Heart left ventricle (tissue), 13 donors: ENCODE results near the gene LHX6.

Experiments
- CTCF ChIP-seq, 12 donors: fragments of 200-600 bp; sonication (generic) in 4 of 12; IDR thresholded peaks; one replicate each; pipeline versions ENCODE4 v1.5.0 to v1.8.0; 2018 to 2022; ENCODE audit warnings: antibody characterized with exemption in 12 of 12, mild to moderate bottlenecking in 5 of 12
- POLR2A ChIP-seq, 2 donors: fragments of 450-650 bp; IDR thresholded peaks; one replicate each; pipeline ENCODE4 v1.6.1; 2017; ENCODE audit warnings: antibody characterized with exemption in 2 of 2, mild to moderate bottlenecking in 2 of 2, moderate library complexity in 2 of 2
- donor health status: ischemic (EF 13 %, LVEDD 7.1; RV severe dilation, severe dysfunction).
- donor health status: DM: no; HTN: yes; CAD: no.
- donor health status: DM: no; HTN: no; CAD: no.
- donor health status: ischemic (EF 25% LVEDD 6.9; RV normal size, moderate dysfunction).
- donor health status: ischemic (EF 25% LVEDD 5.7; RV mildly dilated, moderate dysfunction).
- donor health status: ischemic (EF 35%, LVEDD 5.7; RV mildly dilated, moderate dysfunction).
- donor health status: nonischemic (EF 11% LVEDD 7.7; RV severe dilation, severe dysfunction).
- donor health status: DM: yes; HTN: yes; CAD: no.
- donor health status: PGD.
- donor health status: ischemic (EF 29% LVEDD 5.4; RV normal size, mild dysfunction).
- donor health status: nonischemic (EF 23%, LVEDD 6.1; RV moderate dilation, normal function).

DNA sequence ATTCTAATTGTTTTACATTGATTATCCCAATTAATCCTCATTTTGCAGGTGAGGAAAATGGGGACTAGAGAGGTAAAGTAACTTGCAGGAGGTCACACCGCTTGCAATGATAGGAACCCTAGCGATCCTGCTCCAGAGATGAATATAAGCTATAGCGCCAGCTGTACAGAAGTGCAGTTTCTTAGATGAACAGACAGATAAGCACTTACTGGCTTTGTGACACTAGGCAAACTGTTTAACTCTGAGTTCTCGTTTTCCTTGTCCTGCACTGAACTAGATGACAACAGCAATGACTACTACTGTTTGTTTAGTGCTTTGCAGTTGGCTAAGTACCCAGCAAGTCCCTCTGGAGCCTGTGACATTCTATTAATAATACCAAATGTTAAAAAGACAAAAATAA lies 11.1 kb downstream of the LHX6 start:
- TF ChIP-seq CTCF (IDR thresholded peaks at IDR 0.05) (no peak), POLR2A (IDR thresholded peaks at IDR 0.05) (no peak)
